ENCODE results near the gene LYVE1.

Gene LYVE1

GRCh38 chr11:10511181-10511621, 57.3 kb downstream of the LYVE1 start:
- ChIA-PET CTCF (interaction anchor here (0.9 to 2.0 kb wide), 3 partner anchors 9 to 224 kb away, joined by 3 to 6 read pairs (median 4); no protein-coding TSS in a partner anchor), POLR2A (no interaction called here)
- no peak for DNase-seq (ENCODE audit: extremely low spot score)
- TF ChIP-seq CTCF (IDR thresholded peaks at IDR 0.05; ENCODE audit: control extremely low read depth, extremely low read depth, low read depth, missing control alignments): no peak
